Activated CD8-positive, alpha-beta memory T cell treated with anti-CD3 and anti-CD28 coated beads, Interleukin-2, amount 50 U/mL, for 4 hours (primary cell): ENCODE measurements around the gene NTN5.
"Not testable (repeated sequence)": the region's sequence is repeated elsewhere in the genome, so short reads cannot be mapped to it uniquely, and the experiment has no call there.

Experiments
- DNase-seq: peaks from one replicate; pipeline ENCODE4 v3.0.0-alpha.2; 2020

Gene NTN5

GRCh38 chr19:48672994-48673393 is at the start of gene NTN5:
NTN5 (minus strand) TSS chr19:48673017; CDS start chr19:48670986, 2,031 bp downstream.
- no peak for DNase-seq

- no peak for DNase-seq
Observed at GRCh38 chr19:48722196-48722708, 49.4 kb upstream of the NTN5 start.

- peak; percentile 80 for DNase-seq
Observed at GRCh38 chr19:48720613-48721296, 47.9 kb upstream of the NTN5 start.

DNA sequence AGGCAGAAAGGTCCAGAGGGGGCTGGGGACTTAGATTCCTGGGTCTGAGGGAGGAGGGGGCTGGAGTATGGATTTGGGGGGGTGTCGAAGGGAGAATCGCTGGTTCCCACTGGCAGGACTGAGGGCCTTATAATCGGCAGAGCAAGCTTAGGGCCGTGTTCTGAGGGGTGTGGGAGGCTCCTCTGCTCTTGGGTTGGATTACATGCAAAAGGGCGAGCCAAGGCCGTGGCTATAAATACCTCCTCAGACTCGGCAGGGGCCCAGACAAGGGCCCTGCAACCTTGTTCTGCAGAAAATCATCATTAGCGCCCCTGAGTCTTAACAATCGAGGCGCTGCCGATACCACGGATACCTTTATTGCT is 47.4 kb upstream of the NTN5 start:
- DNase-seq: no peak

DNA sequence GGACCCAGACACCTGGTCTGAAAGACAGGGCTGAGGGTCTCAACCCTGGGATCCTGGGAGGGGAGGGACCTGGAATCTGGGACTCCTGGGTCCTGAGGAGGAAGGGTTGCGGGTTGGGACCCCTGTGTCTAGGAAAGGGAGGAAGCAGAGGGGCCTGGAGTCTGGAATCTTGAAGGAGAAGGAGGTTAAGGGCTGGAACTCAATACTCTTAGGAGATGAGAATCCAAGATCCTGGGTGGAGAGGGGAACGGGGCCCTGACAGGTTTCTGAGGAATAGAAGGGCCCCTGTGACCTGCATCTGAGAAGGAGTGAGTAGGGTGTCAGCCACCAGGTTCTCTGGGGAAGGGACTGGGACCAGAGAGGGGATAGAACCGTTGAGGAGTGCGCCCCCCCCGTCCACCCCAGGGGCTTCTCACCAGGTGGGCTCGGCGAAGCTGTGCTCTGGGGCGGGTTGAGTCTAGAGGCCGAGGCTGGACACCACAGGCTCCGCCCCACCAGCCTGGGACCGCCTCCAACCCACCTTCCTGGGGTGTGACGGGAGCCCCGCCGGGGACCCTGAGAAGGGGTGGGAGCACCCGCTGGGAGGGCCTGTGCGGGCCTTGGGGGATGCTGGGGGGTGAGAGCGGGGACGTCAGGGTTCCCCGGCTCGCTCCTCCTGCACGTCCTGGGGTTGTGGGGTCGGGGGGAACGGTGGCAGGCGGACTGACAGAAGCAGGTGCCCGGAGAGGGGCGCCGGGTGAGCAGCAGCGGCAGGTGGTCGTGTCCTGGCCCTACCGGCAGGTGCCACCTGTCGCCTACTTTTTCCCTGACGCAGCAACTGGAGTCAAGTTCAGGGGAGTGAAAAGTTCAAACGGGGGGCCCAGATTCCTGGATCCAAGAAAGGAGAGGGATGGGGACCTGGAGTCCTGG is 46.7 kb upstream of the NTN5 start, which contains the start of gene MAMSTR:
MAMSTR (minus strand) TSS at position 463 of the 909 bp plus-strand sequence. CDS start 694 bp downstream, outside the sequence.
- DNase-seq: no peak

- DNase-seq: no peak
Observed at GRCh38 chr19:48718711-48719231, 46.0 kb upstream of the NTN5 start.

- DNase-seq: not testable (repeated sequence)
Observed at GRCh38 chr19:48718106-48718505, 45.3 kb upstream of the NTN5 start.

- DNase-seq: no peak
Observed at GRCh38 chr19:48716562-48717291, 43.9 kb upstream of the NTN5 start.

- DNase-seq: no peak
Observed at GRCh38 chr19:48715681-48716171, 42.9 kb upstream of the NTN5 start.

- no peak for DNase-seq
Observed at GRCh38 chr19:48714759-48715675, 42.2 kb upstream of the NTN5 start.

- peak; percentile 94 for DNase-seq
Observed at GRCh38 chr19:48713864-48714755, 41.3 kb upstream of the NTN5 start.

DNA sequence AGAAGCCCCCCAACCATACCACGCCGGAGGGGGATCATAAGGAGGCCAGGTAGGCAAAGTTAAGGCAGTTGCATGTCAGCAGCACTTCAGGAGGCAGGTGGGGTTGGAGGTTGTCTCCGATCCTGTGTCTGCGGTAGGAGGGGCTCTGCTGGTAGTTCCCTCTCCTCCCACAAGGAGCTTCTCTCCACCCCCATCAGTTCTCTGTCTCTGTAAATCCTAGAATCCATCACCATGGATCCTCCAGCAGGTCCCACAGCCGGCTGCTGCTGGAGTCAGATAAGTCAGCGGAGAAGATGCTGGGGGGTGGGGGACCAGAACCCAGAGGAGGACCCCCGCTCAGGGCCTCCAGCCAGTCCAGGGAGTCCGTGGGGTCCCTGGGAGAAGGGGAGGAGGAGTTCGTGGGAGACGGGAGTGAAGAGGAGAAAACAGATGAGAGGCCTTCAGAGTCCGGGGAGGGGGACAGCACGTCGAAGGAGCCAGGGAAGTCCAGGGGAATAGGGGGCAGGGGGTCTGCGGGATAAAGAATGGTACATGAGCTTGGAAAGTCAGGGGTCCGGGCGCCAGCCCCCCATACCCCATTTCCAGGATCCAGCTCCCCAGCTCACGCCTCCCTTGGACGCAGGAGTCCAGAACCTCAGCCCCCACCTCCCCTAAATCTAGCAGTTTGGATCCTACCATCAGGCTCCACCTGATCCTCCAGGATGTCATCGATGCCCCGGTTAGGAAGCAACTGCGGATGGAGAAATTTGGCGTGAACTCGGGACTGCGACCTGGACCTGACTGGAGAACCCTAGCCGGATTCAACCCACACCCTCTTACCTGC is 40.4 kb upstream of the NTN5 start:
- no peak for DNase-seq

DNA sequence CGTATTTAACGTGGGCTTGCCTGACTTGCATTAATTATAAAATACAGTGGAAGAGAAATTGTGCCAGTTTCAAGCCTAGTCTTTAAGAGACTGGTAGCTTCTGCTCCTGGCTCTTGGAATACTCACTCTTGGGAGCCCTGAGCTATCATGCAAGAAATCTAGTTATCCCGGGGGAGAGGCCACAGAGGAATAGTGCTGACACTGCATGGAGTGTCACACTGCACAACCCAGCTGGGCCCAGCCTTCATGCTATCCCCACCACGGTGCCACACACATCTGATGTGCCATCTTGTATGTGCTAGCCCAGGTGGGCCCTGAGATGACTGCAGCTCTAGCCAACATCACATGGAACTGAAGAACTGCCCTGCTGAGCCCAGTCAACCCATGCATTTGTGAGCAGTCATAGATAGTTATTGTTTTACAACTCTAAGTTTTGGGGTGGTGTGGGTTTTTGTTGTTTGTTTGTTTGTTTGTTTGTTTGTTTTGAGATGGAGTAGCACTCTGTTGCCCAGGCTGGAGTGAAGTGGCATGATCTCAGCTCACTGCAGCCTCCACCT is 38.4 kb upstream of the NTN5 start:
- DNase-seq: no peak

GRCh38 chr19:48708471-48708870 is 35.7 kb upstream of the NTN5 start:
- DNase-seq: no peak

DNA sequence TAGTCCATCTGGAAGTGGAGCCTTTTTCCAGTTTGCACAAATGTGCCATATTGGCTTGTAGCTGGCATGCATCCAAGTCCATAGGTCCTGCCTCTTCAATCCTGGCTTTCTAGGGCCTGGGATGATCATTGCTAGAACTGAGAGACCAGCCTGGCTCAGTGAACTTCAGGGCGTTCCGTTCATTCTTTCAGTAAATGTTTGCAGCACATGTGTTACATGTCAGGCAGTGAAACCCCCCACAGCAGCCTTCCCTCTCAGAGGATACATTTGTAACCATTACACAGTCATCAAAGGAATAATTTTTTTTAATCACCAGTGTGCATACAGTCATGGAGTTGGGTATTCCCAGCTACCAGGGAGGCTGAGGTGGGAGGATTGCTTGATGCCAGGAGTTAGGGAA is 32.6 kb upstream of the NTN5 start:
- no peak for DNase-seq

DNA sequence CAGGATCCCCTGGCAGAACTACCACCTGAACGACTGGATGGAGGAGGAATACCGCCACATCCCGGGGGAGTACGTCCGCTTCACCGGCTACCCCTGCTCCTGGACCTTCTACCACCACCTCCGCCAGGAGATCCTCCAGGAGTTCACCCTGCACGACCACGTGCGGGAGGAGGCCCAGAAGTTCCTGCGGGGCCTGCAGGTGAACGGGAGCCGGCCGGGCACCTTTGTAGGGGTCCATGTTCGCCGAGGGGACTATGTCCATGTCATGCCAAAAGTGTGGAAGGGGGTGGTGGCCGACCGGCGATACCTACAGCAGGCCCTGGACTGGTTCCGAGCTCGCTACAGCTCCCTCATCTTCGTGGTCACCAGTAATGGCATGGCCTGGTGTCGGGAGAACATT is 30.5 kb upstream of the NTN5 start:
- no peak for DNase-seq

GRCh38 chr19:48702701-48703100 is 29.9 kb upstream of the NTN5 start:
- DNase-seq: no peak

- DNase-seq: no peak
Observed at GRCh38 chr19:48698046-48698445, 25.2 kb upstream of the NTN5 start.

GRCh38 chr19:48696353-48697010 is 23.7 kb upstream of the NTN5 start:
- DNase-seq: no peak
